HUES64 (cell line): ENCODE measurements around the gene TLCD3B.

Experiments used
- H3K27ac ChIP-seq: 2 replicates; pipeline ENCODE4 v1.7.0; 2013; ENCODE audit warnings: low read depth, low read length, inconsistent platforms
- H3K27me3 ChIP-seq: 2 replicates; pipeline ENCODE4 v1.6.1; 2013; ENCODE audit warnings: mild to moderate bottlenecking, low read length; ENCODE audit not compliant: insufficient read depth
- H3K36me3 ChIP-seq: 2 replicates; pipeline ENCODE4 v1.6.1; 2013; ENCODE audit warnings: mild to moderate bottlenecking, low read length; ENCODE audit not compliant: insufficient read depth
- H3K4me1 ChIP-seq: 2 replicates; pipeline ENCODE4 v1.6.1; 2013; ENCODE audit warnings: mild to moderate bottlenecking, low read length, moderate library complexity; ENCODE audit not compliant: insufficient read depth
- H3K4me3 ChIP-seq: 2 replicates; pipeline ENCODE4 v1.5.1; 2013; ENCODE audit warnings: mild to moderate bottlenecking, low read length, moderate library complexity
- H3K9ac ChIP-seq: 2 replicates; pipeline ENCODE4 v1.6.1; 2013; ENCODE audit warnings: mild to moderate bottlenecking, low read depth, low read length
- H3K9me3 ChIP-seq: 2 replicates; pipeline ENCODE4 v1.6.1; 2013; ENCODE audit warnings: low read depth, low read length; ENCODE audit not compliant: insufficient read depth
- WGBS: fragments of 150-250, 120-280 bp; methylation state at CpG from one replicate; pipeline ENCODE4 v1.1.7; 2013; ENCODE audit warnings: missing lambda C conversion rate; 5-methylcytosine and 5-hydroxymethylcytosine counted together

The TLCD3B gene

GRCh38 chr16:29992344-29992967 lies 38.6 kb downstream of the TLCD3B start:
- 87% methylated on average over 7 of the region's 7 CpGs for WGBS
- peaks cover 60% of the 10 kb centered on the region for H3K36me3 ChIP-seq
- H3K4me1 ChIP-seq, result no peaks in the 10 kb centered on the region; the same call in 1 of the 2 replicates
- H3K27me3 ChIP-seq, result no peaks in the 10 kb centered on the region
- no peak overlapping the region for H3K4me3 ChIP-seq
- H3K9me3 ChIP-seq, result no peaks in the 10 kb centered on the region
- H3K27ac ChIP-seq, result no peak overlapping the region
- H3K9ac ChIP-seq, result no peak overlapping the region

- Histone ChIP-seq H3K27ac (no peak overlapping the region), H3K27me3 (no peaks in the 10 kb centered on the region), H3K4me3 (no peak overlapping the region), H3K9ac (no peak overlapping the region), H3K4me1 (no peaks in the 10 kb centered on the region; the same call in 1 of the 2 replicates), H3K36me3 (peaks cover 68% of the 10 kb centered on the region), H3K9me3 (no peaks in the 10 kb centered on the region)
- WGBS, result 90% methylated on average over 3 of the region's 5 CpGs
Observed at GRCh38 chr16:29991571-29991904, 39.5 kb downstream of the TLCD3B start.

GRCh38 chr16:29990883-29991570 lies 40.0 kb downstream of the TLCD3B start:
- no peak overlapping the region for H3K27ac ChIP-seq
- no peaks in the 10 kb centered on the region; the same call in 1 of the 2 replicates for H3K4me1 ChIP-seq
- H3K36me3 ChIP-seq, result peaks cover 73% of the 10 kb centered on the region
- H3K9me3 ChIP-seq, result no peaks in the 10 kb centered on the region
- no peaks in the 10 kb centered on the region for H3K27me3 ChIP-seq
- 95% methylated on average over 35 of the region's 35 CpGs for WGBS
- no peak overlapping the region for H3K4me3 ChIP-seq
- no peak overlapping the region for H3K9ac ChIP-seq

GRCh38 chr16:29990034-29990433 lies 41.0 kb downstream of the TLCD3B start:
- H3K36me3 ChIP-seq, result peaks cover 83% of the 10 kb centered on the region
- no peaks in the 10 kb centered on the region for H3K9me3 ChIP-seq
- H3K4me3 ChIP-seq, result no peak overlapping the region
- no peak overlapping the region for H3K27ac ChIP-seq
- no peaks in the 10 kb centered on the region for H3K27me3 ChIP-seq
- no peak overlapping the region for H3K9ac ChIP-seq
- WGBS, result no CpG with 5 or more reads among the region's 2 CpGs
- H3K4me1 ChIP-seq, result no peaks in the 10 kb centered on the region; the same call in 1 of the 2 replicates

- no peaks in the 10 kb centered on the region for H3K27me3 ChIP-seq
- 95% methylated on average over 23 of the region's 23 CpGs for WGBS
- no peak overlapping the region for H3K27ac ChIP-seq
- H3K4me3 ChIP-seq, result no peak overlapping the region
- no peaks in the 10 kb centered on the region for H3K9me3 ChIP-seq
- peaks cover 91% of the 10 kb centered on the region for H3K36me3 ChIP-seq
- no peak overlapping the region for H3K9ac ChIP-seq
- H3K4me1 ChIP-seq, result no peaks in the 10 kb centered on the region
Observed at GRCh38 chr16:29989111-29989858, 41.8 kb downstream of the TLCD3B start.

- WGBS, result 94% methylated on average over 17 of the region's 17 CpGs
- Histone ChIP-seq H3K27ac (no peak overlapping the region), H3K9ac (no peak overlapping the region), H3K27me3 (no peaks in the 10 kb centered on the region), H3K4me3 (no peak overlapping the region), H3K36me3 (peaks cover 95% of the 10 kb centered on the region), H3K9me3 (no peaks in the 10 kb centered on the region), H3K4me1 (no peaks in the 10 kb centered on the region)
Observed at GRCh38 chr16:29988346-29989075, 42.6 kb downstream of the TLCD3B start.

- H3K9ac ChIP-seq, result no peak overlapping the region
- no peak overlapping the region for H3K4me3 ChIP-seq
- H3K27ac ChIP-seq, result no peak overlapping the region
- H3K9me3 ChIP-seq, result no peaks in the 10 kb centered on the region
- peaks cover 95% of the 10 kb centered on the region for H3K36me3 ChIP-seq
- no peaks in the 10 kb centered on the region for H3K27me3 ChIP-seq
- H3K4me1 ChIP-seq, result no peaks in the 10 kb centered on the region
- 95% methylated on average over 35 of the region's 35 CpGs for WGBS
Observed at GRCh38 chr16:29987371-29988085, 43.5 kb downstream of the TLCD3B start.

- H3K9ac ChIP-seq, result no peak overlapping the region
- H3K27me3 ChIP-seq, result no peaks in the 10 kb centered on the region
- H3K4me3 ChIP-seq, result no peak overlapping the region
- 94% methylated on average over 5 of the region's 5 CpGs for WGBS
- peaks cover 95% of the 10 kb centered on the region for H3K36me3 ChIP-seq
- no peak overlapping the region for H3K27ac ChIP-seq
- no peaks in the 10 kb centered on the region for H3K4me1 ChIP-seq
- no peaks in the 10 kb centered on the region for H3K9me3 ChIP-seq
Observed at GRCh38 chr16:29986931-29987330, 44.1 kb downstream of the TLCD3B start.

GRCh38 chr16:29986231-29986630 lies 44.8 kb downstream of the TLCD3B start:
- Histone ChIP-seq H3K4me3 (no peak overlapping the region), H3K27ac (no peak overlapping the region), H3K9me3 (no peaks in the 10 kb centered on the region), H3K4me1 (no peaks in the 10 kb centered on the region), H3K9ac (no peak overlapping the region), H3K36me3 (peaks cover 97% of the 10 kb centered on the region), H3K27me3 (no peaks in the 10 kb centered on the region)
- 93% methylated on average over 20 of the region's 20 CpGs for WGBS

- peaks cover 98% of the 10 kb centered on the region for H3K36me3 ChIP-seq
Observed at GRCh38 chr16:29985271-29985811, 45.7 kb downstream of the TLCD3B start.

More at GRCh38 chr16:29985271-29985811, 45.7 kb downstream of the TLCD3B start:
- Histone ChIP-seq H3K4me1 (no peaks in the 10 kb centered on the region), H3K27me3 (no peaks in the 10 kb centered on the region), H3K9me3 (no peaks in the 10 kb centered on the region), H3K4me3 (no peak overlapping the region), H3K9ac (no peak overlapping the region), H3K27ac (no peak overlapping the region)
- 95% methylated on average over 28 of the region's 28 CpGs for WGBS
